Spleen (tissue), 7 donors: ENCODE measurements around the gene LYRM1.

Experiments
- CTCF ChIP-seq, 11 experiments: fragments of 200-600 bp in 7 of 11; fragments of 450-650 bp in 4 of 11; sonication (generic) in 4 of 11; IDR thresholded peaks in 8 of 11; conservative IDR thresholded peaks in 3 of 11; 1 replicate in 7 of 11; 2 replicates in 4 of 11; pipeline versions ENCODE4 v1.4.0 to v1.8.0; 2016 to 2021; ENCODE audit warnings: antibody characterized with exemption in 11 of 11, inconsistent platforms in 4 of 11, mild to moderate bottlenecking in 1 of 11
- POLR2A ChIP-seq, 3 donors: fragments of 450-650 bp; IDR thresholded peaks; one replicate each; pipeline ENCODE4 v1.5.1; 2017; ENCODE audit warnings: antibody characterized with exemption in 3 of 3, mild to moderate bottlenecking in 1 of 3
- POLR2AphosphoS5 ChIP-seq, 3 donors: sonication (generic); formaldehyde crosslinking; IDR thresholded peaks; one replicate each; pipeline ENCODE4 v1.5.1; 2017; ENCODE audit warnings: antibody characterized with exemption in 3 of 3
- donor health status: DM: no; HTN: no; CAD: no; lungs with moderate emphysema.
- donor health status: DM: no; HTN: no; CAD: no.
- donor health status: DM: no; HTN: no; CAD: no.

- TF ChIP-seq CTCF (IDR thresholded peaks at IDR 0.05 in 8 of 11, conservative IDR thresholded peaks at IDR 0.05 in 3 of 11) (no peak), POLR2A (IDR thresholded peaks at IDR 0.05) (no peak), POLR2AphosphoS5 (IDR thresholded peaks at IDR 0.05) (no peak)
Measured at GRCh38 chr16:20941636-20941926, 41.0 kb downstream of the LYRM1 start.
